Sigmoid colon (tissue), 7 donors: ENCODE data around the gene FXR2. TPM values are rescaled to one million over a fixed set of nuclear protein-coding genes. Genes with fewer than 3 reads are reported as not detected.
"Not testable (repeated sequence)": the region's sequence is repeated elsewhere in the genome, so short reads cannot be mapped to it uniquely, and the experiment has no call there.

Experiments used
- DNase-seq: peaks from one replicate; pipeline ENCODE4 v3.0.0-alpha.2; 2019
- H3K27ac ChIP-seq, 4 donors: fragments of 200-600 bp; sonication (generic); one replicate each; pipeline ENCODE4 v1.5.1; 2016 to 2019; ENCODE audit warnings: mild to moderate bottlenecking in 1 of 4
- H3K27me3 ChIP-seq, 3 donors: fragments of 200-600 bp; sonication (generic); one replicate each; pipeline ENCODE4 v1.5.1; 2019; ENCODE audit warnings: mild to moderate bottlenecking in 1 of 3
- H3K36me3 ChIP-seq, 4 donors: fragments of 200-600 bp; sonication (generic); one replicate each; pipeline ENCODE4 v1.5.1; 2016 to 2019
- H3K4me1 ChIP-seq, 4 donors: fragments of 200-600 bp; sonication (generic); one replicate each; pipeline ENCODE4 v1.5.1; 2017 to 2019
- H3K4me3 ChIP-seq, 4 donors: fragments of 200-600 bp; sonication (generic); one replicate each; pipeline ENCODE4 v1.5.1; 2017 to 2019; ENCODE audit warnings: mild to moderate bottlenecking in 2 of 4, moderate library complexity in 1 of 4
- H3K9me3 ChIP-seq, 4 donors: fragments of 200-600 bp in 3 of 4; sonication (generic) in 3 of 4; one replicate each; pipeline versions ENCODE4 v1.5.1 to v1.6.1; 2013 to 2019
- EP300 ChIP-seq, 4 donors: sonication (generic); formaldehyde crosslinking; IDR thresholded peaks; one replicate each; pipeline ENCODE4 v1.6.1; 2017; ENCODE audit warnings: antibody characterized with exemption in 4 of 4
- POLR2A ChIP-seq, 2 donors: fragments of 450-650 bp; IDR thresholded peaks; one replicate each; pipeline ENCODE4 v1.6.1; 2016; ENCODE audit warnings: antibody characterized with exemption in 2 of 2, mild to moderate bottlenecking in 2 of 2, moderate library complexity in 2 of 2
- POLR2AphosphoS5 ChIP-seq, 4 donors: sonication (generic); formaldehyde crosslinking; IDR thresholded peaks; one replicate each; pipeline ENCODE4 v1.6.1; 2017; ENCODE audit warnings: antibody characterized with exemption in 4 of 4
- WGBS, 2 donors: extraction: QIAGEN DNeasy Blood & Tissue Kit; methylation state at CpG; one replicate each; pipeline ENCODE4 v1.1.7; 2013; 5-methylcytosine and 5-hydroxymethylcytosine counted together
- intact Hi-C: fragments of 100-400 bp; cut with DNase I; formaldehyde crosslinking; loops from one replicate; pipeline ENCODE4 v1.15.1; 2023
- polyA plus RNA-seq, 3 donors: library from polyadenylated mRNA; stranded (reverse); fragments of 200-250 nt; gene quantifications; one replicate each; pipeline ENCODE4 v1.2.3, GENCODE V29; 2013
- total RNA-seq, 4 donors: library from RNA; depleted of rRNA; stranded (reverse); fragments of >200 nt; gene quantifications; one replicate each; pipeline ENCODE4 v1.1.0, GENCODE V29; 2016
- TF ChIP-seq, protein P1 (sequence below), 4 experiments: fragments of 450-650 bp in 3 of 4; fragments of 200-600 bp in 1 of 4; IDR thresholded peaks; one replicate each; pipeline ENCODE4 v1.5.1; 2016 to 2019; ENCODE audit warnings: antibody characterized with exemption in 4 of 4, mild to moderate bottlenecking in 3 of 4, moderate library complexity in 2 of 4
- donor health status: healthy with polysubstance abuse.
- donor health status: Bipolar disorder and iron deficiency.
- donor health status: healthy.

FXR2 gene
- total and polyA plus RNA-seq, 7 donors = 21.3 to 35.5 (median 33.8) TPM

- Histone ChIP-seq H3K9me3 (no peaks in the 10 kb centered on the region), H3K27ac (no peak within 1 kb of the TSS), H3K27me3 (no peaks in the 10 kb centered on the region), H3K36me3 (peaks cover 0 to 13% (median 5%) of the 10 kb centered on the region in 4 donors), H3K4me3 (no peak within 1 kb of the TSS), H3K4me1 (peaks cover 0 to 17% (median 14%) of the 10 kb centered on the region in 4 donors)
- intact Hi-C loops = no loop called here
- WGBS, 2 donors = 65 to 86% methylated on average over 13 of the region's 13 CpGs
- TF ChIP-seq EP300 (IDR thresholded peaks at IDR 0.05) (no peak), POLR2A (IDR thresholded peaks at IDR 0.05) (no peak), POLR2AphosphoS5 (IDR thresholded peaks at IDR 0.05) (no peak)
- TF ChIP-seq, protein P1, sequence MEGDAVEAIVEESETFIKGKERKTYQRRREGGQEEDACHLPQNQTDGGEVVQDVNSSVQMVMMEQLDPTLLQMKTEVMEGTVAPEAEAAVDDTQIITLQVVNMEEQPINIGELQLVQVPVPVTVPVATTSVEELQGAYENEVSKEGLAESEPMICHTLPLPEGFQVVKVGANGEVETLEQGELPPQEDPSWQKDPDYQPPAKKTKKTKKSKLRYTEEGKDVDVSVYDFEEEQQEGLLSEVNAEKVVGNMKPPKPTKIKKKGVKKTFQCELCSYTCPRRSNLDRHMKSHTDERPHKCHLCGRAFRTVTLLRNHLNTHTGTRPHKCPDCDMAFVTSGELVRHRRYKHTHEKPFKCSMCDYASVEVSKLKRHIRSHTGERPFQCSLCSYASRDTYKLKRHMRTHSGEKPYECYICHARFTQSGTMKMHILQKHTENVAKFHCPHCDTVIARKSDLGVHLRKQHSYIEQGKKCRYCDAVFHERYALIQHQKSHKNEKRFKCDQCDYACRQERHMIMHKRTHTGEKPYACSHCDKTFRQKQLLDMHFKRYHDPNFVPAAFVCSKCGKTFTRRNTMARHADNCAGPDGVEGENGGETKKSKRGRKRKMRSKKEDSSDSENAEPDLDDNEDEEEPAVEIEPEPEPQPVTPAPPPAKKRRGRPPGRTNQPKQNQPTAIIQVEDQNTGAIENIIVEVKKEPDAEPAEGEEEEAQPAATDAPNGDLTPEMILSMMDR (IDR thresholded peaks at IDR 0.05) = no peak
- no peak for DNase-seq
Measured at GRCh38 chr17:7629939-7630571, 15.4 kb upstream of the FXR2 start, which contains the start of gene SHBG. Gene SHBG (plus strand): TSS chr17:7630135. CDS start chr17:7630173, 38 bp downstream.

GRCh38 chr17:7627250-7628121 is 12.8 kb upstream of the FXR2 start, which contains the start of gene SAT2:
Gene SAT2 (minus strand): TSS chr17:7627821. CDS start chr17:7627635, 186 bp downstream.
- WGBS, 2 donors = 1% methylated on average over 54 of the region's 54 CpGs
- DNase-seq = peak; percentile 99
- H3K4me1 ChIP-seq = peaks cover 0 to 17% (median 14%) of the 10 kb centered on the region in 4 donors
- peak; percentile 69 to 75 for TF ChIP-seq POLR2A (IDR thresholded peaks at IDR 0.05)
- peak; percentile 88 to 93 (median 90) for TF ChIP-seq POLR2AphosphoS5 (IDR thresholded peaks at IDR 0.05)
- peak in 1 of 4 donors; percentile 14 for TF ChIP-seq EP300 (IDR thresholded peaks at IDR 0.05)
- TF ChIP-seq, protein P1 (IDR thresholded peaks at IDR 0.05) = no peak
- intact Hi-C loops = loop anchor here (2.0 kb wide), 1 partner anchor 59 kb away; the partner anchor contains the start of gene TP53
- H3K27ac ChIP-seq = peak within 1 kb of the TSS; percentile 89 to 97 (median 96)
- H3K27me3 ChIP-seq = no peaks in the 10 kb centered on the region
- peak within 1 kb of the TSS; percentile 62 to 86 (median 77) for H3K4me3 ChIP-seq
- peaks cover 0 to 13% (median 5%) of the 10 kb centered on the region in 4 donors for H3K36me3 ChIP-seq
- H3K9me3 ChIP-seq = no peaks in the 10 kb centered on the region

GRCh38 chr17:7626956-7627249 is 12.2 kb upstream of the FXR2 start:
- H3K36me3 ChIP-seq = peaks cover 0 to 13% (median 5%) of the 10 kb centered on the region in 4 donors
- peak overlapping the region; percentile 62 to 86 (median 77) for H3K4me3 ChIP-seq
- peak overlapping the region; percentile 89 to 97 (median 96) for H3K27ac ChIP-seq
- intact Hi-C loops = loop anchor here (2.0 kb wide), 1 partner anchor 60 kb away; the partner anchor contains the start of gene TP53
- no peak for DNase-seq
- H3K27me3 ChIP-seq = no peaks in the 10 kb centered on the region
- TF ChIP-seq POLR2AphosphoS5 (IDR thresholded peaks at IDR 0.05) = no peak
- no peak for TF ChIP-seq POLR2A (IDR thresholded peaks at IDR 0.05)
- TF ChIP-seq, protein P1 (IDR thresholded peaks at IDR 0.05) = no peak
- no peak for TF ChIP-seq EP300 (IDR thresholded peaks at IDR 0.05)
- H3K9me3 ChIP-seq = no peaks in the 10 kb centered on the region
- WGBS, 2 donors = 13 to 25% methylated on average over 6 of the region's 6 CpGs
- H3K4me1 ChIP-seq = peaks cover 0 to 17% (median 14%) of the 10 kb centered on the region in 4 donors

- WGBS, 2 donors = 86 to 87% methylated on average over 7 of the region's 7 CpGs
- peak; percentile 74 for DNase-seq
Measured at GRCh38 chr17:7626307-7626706, 11.6 kb upstream of the FXR2 start.

GRCh38 chr17:7625749-7626148 is 11.1 kb upstream of the FXR2 start:
- not testable (repeated sequence) for H3K27ac ChIP-seq, DNase-seq

More at GRCh38 chr17:7626307-7626706, 11.6 kb upstream of the FXR2 start:
- peak overlapping the region; percentile 89 to 97 (median 96) for H3K27ac ChIP-seq
- H3K4me1 ChIP-seq = peaks cover 0 to 17% (median 14%) of the 10 kb centered on the region in 4 donors
- intact Hi-C loops = loop anchor here (2.0 kb wide), 1 partner anchor 60 kb away; the partner anchor contains the start of gene TP53
- peak overlapping the region in 1 of 4 donors; percentile 77 for H3K4me3 ChIP-seq
- no peaks in the 10 kb centered on the region for H3K27me3 ChIP-seq
- peaks cover 0 to 13% (median 5%) of the 10 kb centered on the region in 4 donors for H3K36me3 ChIP-seq
- TF ChIP-seq POLR2A (IDR thresholded peaks at IDR 0.05) (no peak), POLR2AphosphoS5 (IDR thresholded peaks at IDR 0.05) (no peak), EP300 (IDR thresholded peaks at IDR 0.05) (no peak)
- TF ChIP-seq, protein P1 (IDR thresholded peaks at IDR 0.05) = no peak
- H3K9me3 ChIP-seq = no peaks in the 10 kb centered on the region

More at GRCh38 chr17:7625749-7626148, 11.1 kb upstream of the FXR2 start:
- 96 to 98% methylated on average over 16 of the region's 16 CpGs for WGBS, 2 donors
- not testable (repeated sequence) for H3K9me3 ChIP-seq, H3K27me3 ChIP-seq, H3K4me3 ChIP-seq
- H3K4me1 ChIP-seq = peaks cover 0 to 17% (median 14%) of the 10 kb centered on the region in 4 donors
- H3K36me3 ChIP-seq = peaks cover 0 to 13% (median 5%) of the 10 kb centered on the region in 4 donors
- intact Hi-C loops = loop anchor here (2.0 kb wide), 1 partner anchor 61 kb away; the partner anchor contains the start of gene TP53
